ENCODE data around the gene SYNM. TPM values are rescaled to one million over a fixed set of nuclear protein-coding genes. Genes with fewer than 3 reads are reported as not detected.

SYNM gene
- polyA plus RNA-seq, 2 donors: 20.3 to 40.8 TPM

DNA sequence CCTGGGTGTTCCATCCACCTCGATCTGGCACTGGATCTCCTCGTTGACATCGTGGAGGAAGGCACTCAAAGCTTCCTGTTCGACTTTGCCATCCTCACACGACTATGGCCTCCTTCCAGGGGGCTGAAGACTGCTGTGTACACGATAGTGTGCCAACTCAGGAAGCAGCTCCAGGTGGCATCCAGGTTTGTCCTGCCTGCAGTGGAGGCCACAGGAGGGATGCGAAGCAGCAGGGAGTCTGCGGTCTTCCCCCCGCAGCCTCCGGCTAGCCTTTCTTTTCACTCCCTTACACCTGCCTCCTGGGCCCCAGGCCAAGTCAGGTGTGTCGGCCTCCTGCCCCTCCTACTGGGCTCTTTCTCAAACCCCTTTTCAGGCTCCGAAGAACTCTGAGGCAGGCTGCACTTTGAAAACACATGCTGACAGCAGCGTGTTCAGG lies 32.2 kb downstream of the SYNM start:
- Histone ChIP-seq H3K4me3 (ENCODE audit: low read depth in 1 of 2, low read length in 2 of 2) (no peak overlapping the region), H3K27me3 (ENCODE audit: control insufficient read depth in 1 of 2, insufficient read depth in 2 of 2, low read length in 2 of 2) (no peaks in the 10 kb centered on the region), H3K36me3 (ENCODE audit: control insufficient read depth in 2 of 2, insufficient read depth in 2 of 2, low read length in 1 of 2) (peaks cover 3 to 18% of the 10 kb centered on the region in 2 donors), H3K9me3 (ENCODE audit: control insufficient read depth in 2 of 2, insufficient read depth in 1 of 2, low read depth in 1 of 2, low read length in 1 of 2) (no peaks in the 10 kb centered on the region), H3K4me1 (ENCODE audit: control insufficient read depth in 2 of 2, insufficient read depth in 2 of 2, low read length in 1 of 2) (no peaks in the 10 kb centered on the region), H3K27ac (ENCODE audit: low read depth in 2 of 2, low read length in 1 of 2) (peak overlapping the region in 1 of 2 donors; percentile 63)
- WGBS, 2 donors: 69 to 73% methylated on average over 13 of the region's 13 CpGs

DNA sequence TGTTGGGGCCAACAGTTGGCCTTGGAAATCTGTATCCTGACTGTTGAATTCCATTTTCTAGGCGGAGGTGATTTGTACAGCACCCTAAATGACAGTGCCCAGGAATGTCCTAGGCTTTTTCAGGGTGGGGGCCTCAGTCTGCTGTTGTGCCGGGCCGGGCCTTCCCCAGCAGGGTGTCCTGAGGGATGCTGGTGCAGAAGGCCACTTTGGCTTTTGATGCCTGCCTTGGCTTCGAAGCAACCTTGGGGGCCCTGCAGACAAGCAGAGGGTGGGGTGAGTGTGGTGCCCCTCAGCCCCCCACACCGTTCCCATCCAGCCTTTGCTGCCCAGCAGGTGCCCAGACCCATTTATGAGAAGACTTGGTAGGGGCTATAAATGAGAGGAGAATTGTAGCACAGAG lies 33.0 kb downstream of the SYNM start:
- H3K4me1 ChIP-seq (ENCODE audit: control insufficient read depth in 2 of 2, insufficient read depth in 2 of 2, low read length in 1 of 2): no peaks in the 10 kb centered on the region
- no peaks in the 10 kb centered on the region for H3K9me3 ChIP-seq (ENCODE audit: control insufficient read depth in 2 of 2, insufficient read depth in 1 of 2, low read depth in 1 of 2, low read length in 1 of 2)
- H3K36me3 ChIP-seq (ENCODE audit: control insufficient read depth in 2 of 2, insufficient read depth in 2 of 2, low read length in 1 of 2): peaks cover 0 to 15% of the 10 kb centered on the region in 2 donors
- WGBS, 2 donors: 82 to 95% methylated on average over 5 of the region's 5 CpGs
- H3K4me3 ChIP-seq (ENCODE audit: low read depth in 1 of 2, low read length in 2 of 2): no peak overlapping the region
- peak overlapping the region in 1 of 2 donors; percentile 38 for H3K27ac ChIP-seq (ENCODE audit: low read depth in 2 of 2, low read length in 1 of 2)
- H3K27me3 ChIP-seq (ENCODE audit: control insufficient read depth in 1 of 2, insufficient read depth in 2 of 2, low read length in 2 of 2): no peaks in the 10 kb centered on the region

DNA sequence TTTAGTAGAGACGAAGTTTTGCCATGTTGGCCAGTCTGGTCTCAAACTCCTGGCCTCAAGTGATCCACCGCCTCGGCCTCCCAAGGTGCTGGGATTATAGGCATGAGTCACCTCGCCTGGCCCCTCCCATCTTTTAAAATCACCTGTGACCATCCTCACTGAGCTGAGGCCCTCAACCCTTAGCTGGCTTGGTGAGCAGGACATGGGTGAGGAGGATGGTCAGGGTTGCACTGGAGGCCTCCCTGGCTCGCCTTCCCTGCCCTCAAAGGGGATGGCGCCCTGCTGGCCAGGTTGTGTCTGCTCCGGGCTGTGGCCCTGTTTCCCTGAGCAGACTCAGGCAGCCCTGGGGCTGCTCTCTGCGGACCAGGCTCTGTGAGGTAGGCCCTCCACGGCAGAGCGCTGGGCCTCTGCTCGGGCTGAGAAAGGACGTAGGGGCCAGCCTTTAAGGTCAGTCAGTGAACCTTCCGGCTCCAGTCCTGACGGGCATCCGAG lies 33.7 kb downstream of the SYNM start:
- Histone ChIP-seq H3K27me3 (ENCODE audit: control insufficient read depth in 1 of 2, insufficient read depth in 2 of 2, low read length in 2 of 2) (no peaks in the 10 kb centered on the region), H3K4me3 (ENCODE audit: low read depth in 1 of 2, low read length in 2 of 2) (no peak overlapping the region), H3K27ac (ENCODE audit: low read depth in 2 of 2, low read length in 1 of 2) (peak overlapping the region in 1 of 2 donors; percentile 34), H3K36me3 (ENCODE audit: control insufficient read depth in 2 of 2, insufficient read depth in 2 of 2, low read length in 1 of 2) (peaks cover 0 to 15% of the 10 kb centered on the region in 2 donors), H3K4me1 (ENCODE audit: control insufficient read depth in 2 of 2, insufficient read depth in 2 of 2, low read length in 1 of 2) (no peaks in the 10 kb centered on the region), H3K9me3 (ENCODE audit: control insufficient read depth in 2 of 2, insufficient read depth in 1 of 2, low read depth in 1 of 2, low read length in 1 of 2) (no peaks in the 10 kb centered on the region)
- 89 to 91% methylated on average over 15 of the region's 15 CpGs for WGBS, 2 donors

DNA sequence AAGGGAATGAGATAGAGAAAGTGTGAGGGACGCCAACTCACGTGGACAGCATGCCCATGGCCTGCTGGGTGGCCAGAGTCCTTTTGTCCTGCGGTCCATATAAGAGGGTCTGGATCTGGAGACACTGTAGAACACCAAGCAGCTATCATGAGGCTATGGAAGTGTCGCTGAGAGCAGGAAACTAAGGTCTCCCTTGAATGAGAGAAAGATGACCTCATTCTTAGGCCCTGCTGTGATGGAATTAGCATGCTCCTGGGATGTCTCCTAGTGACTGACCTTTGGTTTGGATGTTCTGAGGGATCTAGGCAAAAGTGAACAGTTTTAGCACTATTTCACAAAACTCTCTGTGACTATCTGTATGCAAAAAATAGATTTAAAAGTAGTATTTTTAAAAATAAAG lies 34.4 kb downstream of the SYNM start:
- Histone ChIP-seq H3K27ac (ENCODE audit: low read depth in 2 of 2, low read length in 1 of 2) (no peak overlapping the region), H3K27me3 (ENCODE audit: control insufficient read depth in 1 of 2, insufficient read depth in 2 of 2, low read length in 2 of 2) (no peaks in the 10 kb centered on the region), H3K36me3 (ENCODE audit: control insufficient read depth in 2 of 2, insufficient read depth in 2 of 2, low read length in 1 of 2) (peaks cover 0 to 15% of the 10 kb centered on the region in 2 donors), H3K9me3 (ENCODE audit: control insufficient read depth in 2 of 2, insufficient read depth in 1 of 2, low read depth in 1 of 2, low read length in 1 of 2) (no peaks in the 10 kb centered on the region), H3K4me3 (ENCODE audit: low read depth in 1 of 2, low read length in 2 of 2) (no peak overlapping the region), H3K4me1 (ENCODE audit: control insufficient read depth in 2 of 2, insufficient read depth in 2 of 2, low read length in 1 of 2) (no peaks in the 10 kb centered on the region)
- WGBS, 2 donors: 88% methylated on average over 4 of the region's 4 CpGs

DNA sequence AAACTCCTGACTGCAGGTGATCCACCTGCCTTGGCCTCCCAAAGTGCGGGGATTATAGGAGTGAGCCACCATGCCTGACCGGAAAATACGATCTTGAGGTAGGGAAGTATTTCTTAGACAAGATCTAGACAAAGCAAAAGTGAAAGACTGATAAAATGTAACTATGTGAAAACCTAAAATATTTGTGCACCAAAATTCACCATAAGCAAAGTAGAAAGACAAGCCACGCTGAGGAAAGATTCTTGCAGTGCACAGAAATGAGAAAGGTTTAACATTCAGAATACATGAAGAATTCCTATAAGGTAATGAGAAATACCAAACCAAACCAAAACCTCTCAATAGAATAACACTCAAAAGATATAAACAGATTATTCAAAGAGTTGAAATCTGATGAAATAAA lies 35.7 kb downstream of the SYNM start:
- no peaks in the 10 kb centered on the region for H3K27me3 ChIP-seq (ENCODE audit: control insufficient read depth in 1 of 2, insufficient read depth in 2 of 2, low read length in 2 of 2)
- no peaks in the 10 kb centered on the region for H3K9me3 ChIP-seq (ENCODE audit: control insufficient read depth in 2 of 2, insufficient read depth in 1 of 2, low read depth in 1 of 2, low read length in 1 of 2)
- H3K36me3 ChIP-seq (ENCODE audit: control insufficient read depth in 2 of 2, insufficient read depth in 2 of 2, low read length in 1 of 2): peaks cover 0 to 15% of the 10 kb centered on the region in 2 donors
- H3K4me3 ChIP-seq (ENCODE audit: low read depth in 1 of 2, low read length in 2 of 2): no peak overlapping the region
- no peak overlapping the region for H3K27ac ChIP-seq (ENCODE audit: low read depth in 2 of 2, low read length in 1 of 2)
- 95 to 97% methylated on average over 4 of the region's 4 CpGs for WGBS, 2 donors
- H3K4me1 ChIP-seq (ENCODE audit: control insufficient read depth in 2 of 2, insufficient read depth in 2 of 2, low read length in 1 of 2): no peaks in the 10 kb centered on the region

DNA sequence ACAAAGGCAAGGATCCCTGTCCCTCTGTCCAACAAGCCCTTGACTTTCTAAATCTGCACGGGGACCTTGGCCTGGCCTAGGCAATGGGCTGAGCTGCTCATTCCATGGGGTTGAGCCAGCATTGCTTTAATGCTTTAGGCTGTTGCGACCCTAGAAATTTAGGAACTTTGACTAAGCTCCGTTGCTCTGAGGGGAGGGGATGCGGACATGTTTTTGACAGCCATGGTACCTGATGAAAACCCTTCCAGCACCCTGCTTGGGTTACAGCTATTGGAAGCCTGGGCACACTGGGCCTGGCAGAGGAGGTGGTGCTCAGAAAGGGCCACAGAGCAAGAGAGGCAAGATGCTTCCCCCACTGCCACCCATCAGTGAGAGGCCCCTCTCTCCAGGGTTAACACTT lies 37.1 kb downstream of the SYNM start:
- Histone ChIP-seq H3K4me1 (ENCODE audit: control insufficient read depth in 2 of 2, insufficient read depth in 2 of 2, low read length in 1 of 2) (no peaks in the 10 kb centered on the region), H3K4me3 (ENCODE audit: low read depth in 1 of 2, low read length in 2 of 2) (no peak overlapping the region), H3K27me3 (ENCODE audit: control insufficient read depth in 1 of 2, insufficient read depth in 2 of 2, low read length in 2 of 2) (no peaks in the 10 kb centered on the region), H3K9me3 (ENCODE audit: control insufficient read depth in 2 of 2, insufficient read depth in 1 of 2, low read depth in 1 of 2, low read length in 1 of 2) (no peaks in the 10 kb centered on the region), H3K27ac (ENCODE audit: low read depth in 2 of 2, low read length in 1 of 2) (peak overlapping the region in 1 of 2 donors; percentile 61), H3K36me3 (ENCODE audit: control insufficient read depth in 2 of 2, insufficient read depth in 2 of 2, low read length in 1 of 2) (peaks cover 3 to 10% of the 10 kb centered on the region in 2 donors)
- WGBS, 2 donors: 75 to 92% methylated on average over 4 of the region's 4 CpGs

DNA sequence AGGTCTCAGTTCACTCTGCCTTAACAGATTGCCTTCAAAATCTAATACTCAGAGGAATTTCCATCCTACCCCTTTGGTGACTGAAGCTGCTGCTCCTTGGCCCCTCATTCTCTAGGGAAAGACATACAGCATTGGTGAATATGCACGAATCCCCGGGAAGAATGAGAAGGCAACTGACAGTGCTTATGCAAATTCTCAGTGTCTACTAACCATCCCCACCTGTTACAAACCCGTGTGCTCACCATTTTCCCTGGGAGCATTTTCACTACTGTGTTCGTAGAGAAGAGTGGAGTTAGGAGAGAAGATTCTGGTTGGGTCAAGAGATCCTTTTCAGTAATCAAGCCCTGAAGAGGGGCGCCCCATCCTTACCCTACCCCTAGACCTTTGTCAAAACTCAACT lies 37.7 kb downstream of the SYNM start:
- H3K9me3 ChIP-seq (ENCODE audit: control insufficient read depth in 2 of 2, insufficient read depth in 1 of 2, low read depth in 1 of 2, low read length in 1 of 2): no peaks in the 10 kb centered on the region
- H3K36me3 ChIP-seq (ENCODE audit: control insufficient read depth in 2 of 2, insufficient read depth in 2 of 2, low read length in 1 of 2): peaks cover 3 to 9% of the 10 kb centered on the region in 2 donors
- peak overlapping the region; percentile 17 to 62 for H3K27ac ChIP-seq (ENCODE audit: low read depth in 2 of 2, low read length in 1 of 2)
- H3K4me1 ChIP-seq (ENCODE audit: control insufficient read depth in 2 of 2, insufficient read depth in 2 of 2, low read length in 1 of 2): no peaks in the 10 kb centered on the region
- 80 to 82% methylated on average over 5 of the region's 5 CpGs for WGBS, 2 donors
- H3K27me3 ChIP-seq (ENCODE audit: control insufficient read depth in 1 of 2, insufficient read depth in 2 of 2, low read length in 2 of 2): no peaks in the 10 kb centered on the region
- no peak overlapping the region for H3K4me3 ChIP-seq (ENCODE audit: low read depth in 1 of 2, low read length in 2 of 2)

DNA sequence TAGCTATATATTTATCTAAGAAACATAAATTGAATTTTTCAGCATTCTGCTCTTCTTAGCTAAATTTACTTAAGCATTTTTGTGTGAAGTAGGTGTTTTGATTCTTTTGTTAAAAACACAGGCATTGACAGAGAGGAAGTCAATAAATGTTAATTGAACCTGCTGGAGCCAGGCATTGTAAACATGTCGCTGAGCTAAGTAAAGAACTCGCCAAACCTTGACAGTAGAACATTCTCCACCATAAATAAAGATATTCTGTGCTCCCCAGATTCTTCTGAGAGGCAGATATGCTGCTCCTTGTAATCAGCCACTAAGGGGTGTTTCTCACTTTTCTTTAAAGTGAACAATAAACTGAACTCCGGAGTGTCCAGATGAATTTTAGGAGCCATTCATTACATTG lies 38.4 kb downstream of the SYNM start:
- H3K36me3 ChIP-seq (ENCODE audit: control insufficient read depth in 2 of 2, insufficient read depth in 2 of 2, low read length in 1 of 2): peaks cover 3 to 9% of the 10 kb centered on the region in 2 donors
- no peaks in the 10 kb centered on the region for H3K4me1 ChIP-seq (ENCODE audit: control insufficient read depth in 2 of 2, insufficient read depth in 2 of 2, low read length in 1 of 2)
- H3K27ac ChIP-seq (ENCODE audit: low read depth in 2 of 2, low read length in 1 of 2): no peak overlapping the region
- 57 to 61% methylated on average over 3 of the region's 3 CpGs for WGBS, 2 donors
- H3K4me3 ChIP-seq (ENCODE audit: low read depth in 1 of 2, low read length in 2 of 2): no peak overlapping the region
- no peaks in the 10 kb centered on the region for H3K9me3 ChIP-seq (ENCODE audit: control insufficient read depth in 2 of 2, insufficient read depth in 1 of 2, low read depth in 1 of 2, low read length in 1 of 2)
- H3K27me3 ChIP-seq (ENCODE audit: control insufficient read depth in 1 of 2, insufficient read depth in 2 of 2, low read length in 2 of 2): no peaks in the 10 kb centered on the region

DNA sequence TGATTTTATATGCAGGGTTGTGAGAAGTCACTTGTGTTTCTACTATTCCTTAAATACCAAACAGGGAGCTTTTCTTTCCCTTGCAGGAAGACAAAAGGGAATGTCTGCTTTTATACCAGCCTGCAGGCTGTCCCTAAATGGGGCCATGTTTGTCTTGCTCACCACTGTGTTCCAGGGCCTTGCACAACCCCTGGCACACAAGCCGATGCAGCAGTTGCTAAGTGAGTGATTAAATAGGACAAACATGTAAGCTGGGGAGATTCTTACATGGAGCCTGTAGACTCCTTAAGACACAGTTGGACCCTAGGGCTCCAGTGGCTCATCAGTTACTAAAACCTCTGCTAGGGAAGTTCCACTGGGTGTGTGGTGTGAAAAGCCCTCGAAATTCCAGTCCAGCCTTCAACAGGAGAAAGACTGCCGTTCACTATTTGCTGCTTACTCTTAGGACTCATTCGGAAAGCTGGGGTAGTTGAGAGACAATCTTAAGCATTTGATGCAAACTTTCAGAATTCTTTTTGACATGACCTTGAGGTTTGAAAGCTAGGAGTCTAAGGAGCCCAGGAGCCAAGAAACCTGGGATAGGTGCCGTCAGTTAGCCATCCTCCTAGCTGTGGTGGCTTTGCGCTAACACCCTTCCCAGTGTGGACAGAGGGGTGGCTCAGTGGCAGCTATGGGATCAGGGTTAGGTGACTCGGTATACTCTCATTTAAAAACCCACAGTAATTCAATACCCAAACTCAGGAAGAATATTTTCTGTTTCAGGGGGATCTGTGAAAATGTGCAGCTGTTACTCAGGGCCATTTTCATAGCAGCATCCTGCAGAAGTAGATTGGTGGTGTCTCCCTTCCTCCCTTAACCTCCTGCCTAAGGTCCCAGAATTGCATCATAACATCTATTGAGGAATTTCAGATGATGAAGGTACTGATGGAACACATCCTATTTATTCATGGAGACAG lies 39.1 kb downstream of the SYNM start:
- H3K4me1 ChIP-seq (ENCODE audit: control insufficient read depth in 2 of 2, insufficient read depth in 2 of 2, low read length in 1 of 2): no peaks in the 10 kb centered on the region
- H3K27me3 ChIP-seq (ENCODE audit: control insufficient read depth in 1 of 2, insufficient read depth in 2 of 2, low read length in 2 of 2): no peaks in the 10 kb centered on the region
- H3K27ac ChIP-seq (ENCODE audit: low read depth in 2 of 2, low read length in 1 of 2): peak overlapping the region; percentile 48 to 73
- 81 to 82% methylated on average over 7 of the region's 7 CpGs for WGBS, 2 donors
- H3K4me3 ChIP-seq (ENCODE audit: low read depth in 1 of 2, low read length in 2 of 2): no peak overlapping the region
- H3K36me3 ChIP-seq (ENCODE audit: control insufficient read depth in 2 of 2, insufficient read depth in 2 of 2, low read length in 1 of 2): peaks cover 3 to 4% of the 10 kb centered on the region in 2 donors
- no peaks in the 10 kb centered on the region for H3K9me3 ChIP-seq (ENCODE audit: control insufficient read depth in 2 of 2, insufficient read depth in 1 of 2, low read depth in 1 of 2, low read length in 1 of 2)

Measured in esophagus (tissue), 2 donors.